ENCODE measurements around the gene KATNB1.
A peak's percentile ranks its signal among the peaks of the same experiment; 100 is the strongest.

Gene KATNB1

GRCh38 chr16:57758331-57759117 lies 23.0 kb downstream of the KATNB1 start:
- no peak for DNase-seq

GRCh38 chr16:57759131-57759530 lies 23.6 kb downstream of the KATNB1 start:
- no peak for DNase-seq

- no peak for DNase-seq
Observed at GRCh38 chr16:57759541-57760356, 24.2 kb downstream of the KATNB1 start.

GRCh38 chr16:57760357-57761160 lies 25.0 kb downstream of the KATNB1 start:
- DNase-seq, result no peak

GRCh38 chr16:57761301-57761700 lies 25.7 kb downstream of the KATNB1 start:
- DNase-seq, result no peak

DNA sequence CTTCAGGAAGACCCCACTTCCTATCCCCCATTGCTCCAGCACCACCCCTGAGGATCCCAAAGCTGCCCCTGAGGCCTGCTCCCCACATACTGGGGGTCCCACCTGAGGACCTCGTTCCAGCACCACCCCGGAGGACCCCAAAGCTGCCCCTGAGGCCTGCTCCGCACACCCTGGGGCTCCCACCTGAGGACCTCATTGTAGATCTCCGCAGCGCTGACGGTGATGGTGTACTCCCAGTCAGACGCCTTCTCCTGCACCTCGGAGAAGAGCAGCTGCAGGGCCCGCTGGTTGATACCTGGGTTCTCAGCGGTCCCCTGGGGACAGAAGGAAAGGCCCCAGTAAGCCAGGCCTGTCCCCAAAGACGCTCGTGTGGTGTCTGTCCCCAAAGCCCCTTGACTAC lies 26.4 kb downstream of the KATNB1 start:
- no peak for DNase-seq

DNA sequence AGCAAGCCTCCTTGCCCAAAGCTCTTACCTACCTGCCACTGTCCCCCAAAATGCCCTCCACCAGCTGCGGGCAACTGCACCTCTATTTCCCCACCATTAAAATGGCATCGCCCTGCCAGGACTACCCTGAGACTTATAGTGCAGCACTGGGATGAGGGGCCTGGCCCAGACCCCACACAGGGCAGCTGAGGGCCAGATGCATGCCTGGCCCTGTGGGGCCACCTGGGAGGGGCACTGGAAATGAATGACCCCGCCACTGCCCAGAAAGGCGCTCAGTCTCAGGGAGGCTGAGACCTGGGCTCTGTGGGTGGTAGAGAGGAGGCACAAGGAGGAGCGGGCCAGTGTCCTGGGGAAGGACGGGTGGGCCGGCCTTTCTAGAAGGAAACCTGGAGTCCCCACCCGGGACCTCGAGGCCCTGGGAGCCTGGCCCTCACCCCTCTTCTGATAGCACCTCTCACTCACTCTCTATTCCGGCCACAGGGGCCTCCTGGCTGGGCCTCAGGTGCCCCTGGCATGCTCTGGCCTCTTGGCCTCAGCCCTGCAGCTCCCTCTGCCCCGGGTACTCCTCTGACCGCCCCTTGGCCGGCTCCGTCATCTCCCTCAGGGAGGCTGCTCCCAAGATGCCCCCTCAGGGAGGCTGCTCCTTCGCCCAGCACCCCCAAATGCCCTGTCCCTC lies 26.9 kb downstream of the KATNB1 start:
- DNase-seq, result no peak

GRCh38 chr16:57763285-57764005 lies 27.9 kb downstream of the KATNB1 start:
- DNase-seq, result no peak

DNA sequence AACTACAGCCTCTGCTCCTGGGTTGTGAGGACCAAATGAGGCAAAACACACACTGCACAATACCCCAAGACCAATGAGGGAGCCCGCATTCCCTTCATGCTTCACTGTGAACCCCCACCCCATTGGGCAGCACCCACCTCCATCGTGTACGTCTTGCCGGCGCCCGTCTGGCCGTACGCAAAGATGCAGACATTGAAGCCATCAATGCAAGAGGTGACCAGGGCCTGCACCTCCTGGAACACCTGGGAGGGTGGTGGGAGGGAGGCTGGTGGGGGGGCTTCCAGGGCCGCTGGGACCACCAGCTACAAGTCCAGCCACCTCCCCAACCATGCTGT lies 28.4 kb downstream of the KATNB1 start:
- no peak for DNase-seq

DNA sequence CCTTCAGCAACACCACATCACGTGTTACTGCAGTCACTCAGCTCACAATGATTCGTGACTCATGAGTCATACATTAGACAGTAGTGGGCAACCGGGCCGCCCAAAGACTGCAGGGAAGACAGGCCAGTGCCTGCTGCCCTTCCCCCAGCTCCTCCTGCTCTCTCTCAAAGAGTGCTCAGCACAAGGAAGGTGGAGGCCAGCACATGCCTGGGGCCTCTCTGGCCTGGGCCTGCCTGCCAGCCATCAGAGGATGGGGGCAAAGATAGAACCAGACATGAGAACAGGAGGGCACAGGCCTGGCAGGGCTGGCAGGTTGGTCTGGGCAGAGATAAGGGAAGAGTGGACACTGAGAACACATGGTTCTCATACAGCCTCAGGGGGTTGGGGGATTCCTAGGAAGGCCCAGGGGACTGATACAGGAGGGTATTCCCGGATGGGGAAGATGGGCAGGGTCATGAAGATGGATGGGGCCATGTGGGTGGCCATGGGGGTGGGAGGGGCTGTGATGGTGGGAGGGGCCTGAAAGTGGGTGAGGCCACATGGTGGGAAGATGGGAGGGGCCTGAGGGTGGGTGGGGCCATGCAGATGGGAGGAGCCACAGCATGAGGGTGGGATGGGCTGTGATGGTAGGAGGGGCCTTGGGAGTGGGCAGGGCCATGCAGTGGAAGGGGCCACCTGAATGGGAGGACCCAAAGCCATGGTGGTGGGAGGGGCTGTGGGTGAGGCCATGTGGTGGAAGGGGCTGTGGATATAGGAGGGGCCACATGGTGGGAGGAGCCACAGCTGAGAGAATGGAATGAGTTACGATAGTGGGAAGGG lies 29.0 kb downstream of the KATNB1 start:
- peak; percentile 87 for DNase-seq

DNA sequence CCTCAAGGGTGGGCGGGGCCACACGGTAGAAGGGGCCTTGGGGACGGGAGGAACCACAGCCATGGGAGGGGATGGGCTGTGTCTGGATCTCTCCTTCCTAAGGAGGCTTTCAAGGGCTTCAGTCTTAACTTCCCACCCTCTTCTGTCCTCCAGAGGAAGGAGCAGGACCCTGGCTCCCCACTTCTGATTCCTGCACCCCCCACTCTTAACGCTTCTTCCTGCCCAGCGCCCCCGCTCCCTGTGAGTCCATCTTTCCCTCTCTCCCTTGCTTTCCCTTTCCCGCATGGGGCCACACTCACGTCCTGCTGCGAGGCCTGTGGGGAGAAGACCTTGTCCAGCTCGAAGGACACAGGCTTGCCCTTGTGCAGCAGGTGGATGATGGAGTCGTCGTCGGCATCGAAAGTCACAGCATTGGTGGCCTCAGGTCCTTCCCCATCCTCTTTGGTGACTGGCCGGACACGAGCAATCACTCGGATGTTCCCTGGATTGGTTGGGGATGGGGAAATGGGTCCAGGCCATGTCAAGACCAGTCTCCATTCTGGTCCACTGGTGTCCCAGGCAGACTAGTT lies 29.7 kb downstream of the KATNB1 start:
- DNase-seq, result no peak

DNA sequence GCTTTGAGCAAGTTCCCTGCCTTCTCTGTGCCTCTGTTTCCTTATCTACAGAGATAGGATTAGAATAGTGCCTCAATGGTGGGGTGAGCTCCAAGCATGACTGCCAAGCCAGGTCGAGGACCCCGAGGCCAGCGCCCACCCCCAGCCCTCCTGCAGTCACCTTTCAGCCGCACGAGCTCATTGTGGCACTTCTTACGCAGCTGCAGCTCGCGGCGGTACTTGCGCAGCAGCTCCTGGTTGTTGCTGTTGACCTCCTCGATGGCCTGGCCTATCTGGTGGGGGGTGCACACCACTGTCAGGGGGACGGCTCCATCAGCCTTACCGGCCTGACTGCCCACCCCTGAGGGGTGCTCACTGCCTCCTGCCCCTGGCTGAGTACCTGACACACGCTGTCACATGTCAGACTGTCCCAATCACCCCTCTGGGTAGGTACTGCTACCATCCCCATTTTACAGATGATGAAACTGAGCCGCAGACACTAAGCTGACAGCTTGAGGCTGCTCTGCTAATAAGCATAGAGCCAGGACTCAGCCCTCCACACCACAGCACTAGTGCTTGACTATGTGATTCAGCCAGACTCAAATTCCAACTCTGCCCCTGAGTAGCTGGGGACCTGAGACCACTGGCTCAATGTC lies 31.3 kb downstream of the KATNB1 start:
- DNase-seq, result no peak

GRCh38 chr16:57769541-57770145 lies 34.1 kb downstream of the KATNB1 start:
- DNase-seq, result no peak

DNA sequence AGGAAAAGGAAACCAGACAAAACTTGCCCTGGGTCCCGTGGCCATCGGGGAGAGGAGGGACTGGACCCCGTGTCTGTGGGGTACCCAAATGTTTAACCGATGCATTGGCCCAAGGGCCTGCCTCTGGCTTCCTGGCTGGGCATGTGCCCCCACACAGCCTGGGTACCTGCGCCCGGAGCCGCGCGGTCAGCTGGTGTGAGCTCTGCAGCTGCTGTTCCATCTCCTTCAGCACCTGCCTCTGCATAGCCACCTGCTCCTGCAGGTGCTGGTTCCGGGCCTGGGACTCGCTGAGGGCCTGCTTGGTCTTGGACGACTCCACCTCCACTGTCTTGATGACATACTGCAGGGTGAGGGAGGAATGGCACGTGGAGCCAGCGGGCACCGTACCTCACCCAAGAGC lies 34.8 kb downstream of the KATNB1 start:
- DNase-seq, result no peak

- no peak for DNase-seq
Observed at GRCh38 chr16:57771141-57771785, 35.7 kb downstream of the KATNB1 start.

GRCh38 chr16:57773019-57773418 lies 37.4 kb downstream of the KATNB1 start:
- DNase-seq, result no peak

DNA sequence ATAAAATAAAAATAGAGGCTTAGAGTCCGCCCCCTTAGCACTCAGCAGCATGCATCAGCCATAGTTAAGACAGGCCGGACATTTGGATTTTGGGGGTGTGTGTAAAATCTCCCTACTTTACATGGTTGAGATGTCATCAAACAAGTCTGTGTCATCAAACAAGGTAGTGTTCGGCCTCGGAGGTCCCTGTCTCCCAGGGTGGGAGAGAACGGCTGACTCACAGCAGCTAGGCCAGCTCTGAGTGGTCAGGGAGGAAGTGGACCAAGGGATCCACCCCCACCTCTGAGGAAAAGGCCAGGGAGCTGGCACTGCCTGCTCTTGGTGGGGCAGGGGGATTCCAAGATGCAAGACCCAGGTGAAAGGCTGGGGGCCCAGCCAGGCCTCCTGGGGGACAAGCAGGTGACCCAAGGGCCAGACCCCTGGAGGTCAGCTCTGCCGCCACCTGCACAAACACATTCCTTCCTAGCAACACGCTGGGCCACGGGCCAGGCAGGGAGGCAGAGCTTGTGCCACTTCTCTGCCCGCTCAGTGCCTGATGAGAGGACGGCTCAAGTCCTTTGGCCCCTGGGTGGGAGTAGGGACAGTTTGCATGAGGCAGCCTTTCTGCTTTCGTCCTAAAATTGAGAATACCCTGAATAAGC lies 38.2 kb downstream of the KATNB1 start:
- DNase-seq, result no peak

DNA sequence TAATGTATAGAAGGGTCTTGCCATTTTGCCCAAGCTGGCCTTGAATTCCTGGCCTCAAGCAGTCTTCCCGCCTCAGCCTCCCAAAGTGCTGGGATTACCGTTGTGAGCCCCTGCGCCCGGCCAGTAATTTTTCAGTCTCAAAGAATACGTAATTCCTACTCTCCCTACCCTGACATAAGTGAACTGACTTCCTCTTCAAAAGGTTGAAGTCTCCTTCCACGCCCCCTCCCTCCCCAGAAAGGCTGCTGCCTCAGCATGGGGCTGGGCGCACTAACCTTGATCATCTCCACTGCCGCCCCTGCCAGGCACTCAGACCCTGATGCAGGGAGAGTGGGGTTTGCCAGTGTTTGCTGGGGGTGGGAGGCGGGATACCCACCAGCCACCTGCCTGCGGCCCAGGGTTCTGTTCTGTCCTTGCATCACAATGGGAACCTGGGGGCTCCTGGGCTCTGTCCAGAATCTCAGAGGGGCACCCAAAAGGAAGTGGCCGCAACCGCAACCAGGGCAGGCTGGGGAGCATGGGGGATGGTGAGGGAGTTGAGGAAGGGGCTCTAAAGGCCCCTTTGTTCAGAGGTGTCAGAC lies 39.2 kb downstream of the KATNB1 start:
- no peak for DNase-seq

Measured in fibroblast of skin of abdomen (primary cell).